B cell (primary cell): Measurements from ENCODE around the gene DSCAML1. TPM values are rescaled to one million over a fixed set of nuclear protein-coding genes. Genes with fewer than 3 reads are reported as not detected.

Experiments
- ATAC-seq: fragments of 200-7000 bp; cut with Tn5 transposase; one replicate; pipeline ENCODE4 v1.10.0; 2021; ENCODE audit warnings: low read depth, mild to moderate bottlenecking, moderate number of reproducible peaks, moderate library complexity
- CTCF ChIA-PET: fragments of 350-600 bp; sonication (Branson Sonifier 250); formaldehyde crosslinking; loops from one replicate; lab custom pipeline; 2021; ENCODE audit warnings: antibody characterized with exemption, inconsistent platforms; lab: Charles Lee
- POLR2A ChIA-PET: fragments of 350-600 bp; sonication (Branson Sonifier 250); formaldehyde crosslinking; loops from one replicate; lab custom pipeline; 2021; ENCODE audit warnings: antibody characterized with exemption; lab: Charles Lee
- DNase-seq: peaks from one replicate; pipeline ENCODE4 v3.0.0; 2013
- H2AFZ ChIP-seq: 2 replicates; pipeline ENCODE4 v1.6.1; 2012; ENCODE audit warnings: mild to moderate bottlenecking, low read depth, low read length; ENCODE audit not compliant: insufficient read depth, poor library complexity, severe bottlenecking
- H3K27ac ChIP-seq, 2 donors: 1 replicate in 1 of 2; 2 replicates in 1 of 2; pipeline ENCODE4 v1.5.1; 2012 to 2013; ENCODE audit warnings: low read length in 2 of 2, mild to moderate bottlenecking in 2 of 2, moderate library complexity in 1 of 2
- H3K27me3 ChIP-seq, 4 experiments: fragments of 200-600 bp in 1 of 4; sonication (generic) in 1 of 4; replicated peaks in 1 of 4; 1 replicate in 2 of 4; 2 replicates in 2 of 4; pipeline versions ENCODE4 v1.6.1 to v1.7.0; 2013 to 2016; ENCODE audit warnings: low read length in 3 of 4, mild to moderate bottlenecking in 2 of 4, mixed read lengths in 1 of 4, moderate library complexity in 1 of 4; ENCODE audit not compliant: insufficient read depth in 4 of 4, control insufficient read depth in 3 of 4; ENCODE audit errors: control extremely low read depth in 1 of 4
- H3K36me3 ChIP-seq, 2 experiments: replicated peaks in 1 of 2; 1 replicate in 1 of 2; 2 replicates in 1 of 2; pipeline versions ENCODE4 v1.6.1 to v1.7.1; 2013; ENCODE audit warnings: low read length in 1 of 2; ENCODE audit not compliant: insufficient read depth in 2 of 2, control insufficient read depth in 1 of 2; ENCODE audit errors: control extremely low read depth in 1 of 2, extremely low read depth in 1 of 2
- H3K4me1 ChIP-seq, 2 donors: fragments of 200-600 bp in 1 of 2; sonication (generic) in 1 of 2; 1 replicate in 1 of 2; 2 replicates in 1 of 2; pipeline versions ENCODE4 v1.5.1 to v1.6.1; 2013 to 2017; ENCODE audit warnings: low read length in 2 of 2; ENCODE audit not compliant: control insufficient read depth in 2 of 2, insufficient read depth in 2 of 2
- H3K4me2 ChIP-seq: replicated peaks from 2 replicates; pipeline ENCODE3; 2012; ENCODE audit warnings: mild to moderate bottlenecking, low read depth, low read length; ENCODE audit not compliant: poor library complexity, severe bottlenecking
- H3K4me3 ChIP-seq, 5 experiments: fragments of 200-600 bp in 1 of 5; sonication (generic) in 1 of 5; 1 replicate in 3 of 5; 2 replicates in 2 of 5; pipeline versions ENCODE4 v1.5.1 to v1.7.0; 2011 to 2016; ENCODE audit warnings: low read length in 4 of 5, mild to moderate bottlenecking in 4 of 5, low read depth in 2 of 5, control low read depth in 1 of 5, moderate library complexity in 1 of 5; ENCODE audit not compliant: insufficient read depth in 1 of 5; ENCODE audit errors: control extremely low read depth in 1 of 5, extremely low read depth in 1 of 5
- H3K79me2 ChIP-seq: fragments of 200-600 bp; sonication (generic); one replicate; pipeline ENCODE4 v1.6.0; 2016; ENCODE audit warnings: low read length; ENCODE audit not compliant: control insufficient read depth, insufficient read depth
- H3K9ac ChIP-seq: fragments of 200-600 bp; sonication (generic); 2 replicates; pipeline ENCODE4 v1.6.1; 2017; ENCODE audit warnings: mild to moderate bottlenecking, low read length, moderate library complexity
- H3K9me3 ChIP-seq, 3 donors: one replicate each; pipeline versions ENCODE4 v1.6.1 to v1.7.1; 2013; ENCODE audit warnings: low read length in 2 of 3; ENCODE audit not compliant: control insufficient read depth in 2 of 3, insufficient read depth in 1 of 3; ENCODE audit errors: control extremely low read depth in 1 of 3
- H4K20me1 ChIP-seq: 2 replicates; pipeline ENCODE4 v1.6.0; 2012; ENCODE audit warnings: mild to moderate bottlenecking, low read length; ENCODE audit not compliant: insufficient read depth, control insufficient read depth, poor library complexity, severe bottlenecking
- H3K27ac Mint-ChIP-seq: one replicate; pipeline ENCODE4 v1.8.0; 2021; ENCODE audit warnings: mixed read lengths
- H3K27me3 Mint-ChIP-seq: one replicate; pipeline ENCODE4 v1.8.0; 2021; ENCODE audit warnings: mixed read lengths
- H3K4me1 Mint-ChIP-seq: one replicate; pipeline ENCODE4 v1.8.0; 2021; ENCODE audit warnings: mixed read lengths
- H3K4me3 Mint-ChIP-seq: one replicate; pipeline ENCODE4 v1.8.0; 2021; ENCODE audit warnings: mixed read lengths
- H3K9me3 Mint-ChIP-seq: one replicate; pipeline ENCODE4 v1.8.0; 2022; ENCODE audit warnings: mixed read lengths; ENCODE audit not compliant: insufficient read depth
- CTCF ChIP-seq: fragments of 200-600 bp; IDR thresholded peaks from one replicate; pipeline ENCODE4 v1.8.0; 2022; ENCODE audit warnings: antibody characterized with exemption, mild to moderate bottlenecking
- EZH2 ChIP-seq: IDR thresholded peaks from 2 replicates; pipeline ENCODE4 v1.6.1; 2012; ENCODE audit warnings: borderline replicate concordance, low read depth, mild to moderate bottlenecking, moderate library complexity, low read length; ENCODE audit not compliant: insufficient read depth, poor library complexity, severe bottlenecking
- WGBS: methylation state at CpG from one replicate; pipeline ENCODE4 v1.1.5; 2013; ENCODE audit warnings: missing lambda C conversion rate; ENCODE audit not compliant: insufficient coverage; 5-methylcytosine and 5-hydroxymethylcytosine counted together
- intact Hi-C: fragments of 100-400 bp; cut with micrococcal nuclease; formaldehyde crosslinking; loops from one replicate; pipeline ENCODE4 v1.10.0; 2022
- polyA plus RNA-seq: library from polyadenylated mRNA; depleted of rRNA; stranded (reverse); fragments of >200 nt; gene quantifications from 2 replicates; pipeline ENCODE4 v1.2.3, GENCODE V29; 2012
- total RNA-seq, 2 donors: library from RNA; stranded (reverse); fragments of 120-200 nt in 1 of 2; gene quantifications; 1 replicate in 1 of 2; 2 replicates in 1 of 2; pipeline versions ENCODE4 v1.2.3 to v1.2.4, GENCODE V29; 2013 to 2022

The DSCAML1 gene
- total and polyA plus RNA-seq, 2 donors (not counting 1 experiment from before 2014, with no cell fraction given), result 1.2 to 6.2 TPM

GRCh38 chr11:117807482-117808327 lies 10.7 kb upstream of the DSCAML1 start:
- peaks cover 0 to 9% (median 0%) of the 10 kb centered on the region in 4 experiments for H3K27me3 ChIP-seq
- intact Hi-C loops, result loop anchor here (1.0 kb wide), 4 partner anchors 10 to 246 kb away; no protein-coding TSS in a partner anchor
- peaks cover 4% of the 10 kb centered on the region for H4K20me1 ChIP-seq
- no peak overlapping the region for H3K9ac ChIP-seq
- H3K4me2 ChIP-seq, result peak overlapping the region; percentile 1
- H3K27ac ChIP-seq, result no peak overlapping the region
- H3K27me3 Mint-ChIP-seq, result peaks cover 10% of the 10 kb centered on the region
- no peaks in the 10 kb centered on the region for H3K9me3 Mint-ChIP-seq
- 43% methylated on average over 10 of the region's 22 CpGs for WGBS
- peaks cover 0 to 15% of the 10 kb centered on the region in 2 experiments for H3K36me3 ChIP-seq
- peaks cover 0 to 9% of the 10 kb centered on the region in 2 donors for H3K4me1 ChIP-seq
- H3K4me3 Mint-ChIP-seq, result no peak overlapping the region
- CTCF ChIA-PET, result interaction anchor here (0.6 to 14.3 kb wide), 47 partner anchors 9 to 552 kb away, joined by 3 to 462 read pairs (median 4); partner anchors contain the start of genes FXYD2, IL10RA and UBE4A
- no peak overlapping the region for H3K4me3 ChIP-seq
- POLR2A ChIA-PET, result interaction anchor here (0.6 to 1.7 kb wide), 4 partner anchors 10 to 246 kb away, joined by 3 to 5 read pairs (median 4); no protein-coding TSS in a partner anchor
- TF ChIP-seq EZH2, result no peak
- peak; percentile 97 for TF ChIP-seq CTCF
- H3K9me3 ChIP-seq, result no peaks in the 10 kb centered on the region
- peak; percentile 80 for DNase-seq
- H3K4me1 Mint-ChIP-seq, result peaks cover 5% of the 10 kb centered on the region
- H3K79me2 ChIP-seq, result peaks cover 9% of the 10 kb centered on the region
- no peak overlapping the region for H3K27ac Mint-ChIP-seq
- H2AFZ ChIP-seq, result no peak overlapping the region
- peak; percentile 81 for ATAC-seq
